Effector CD8-positive, alpha-beta T cell (primary cell): Measurements from ENCODE around the gene TMEM108.

Experiments
- DNase-seq: peaks from one replicate; lab custom pipeline; 2025; lab: John Stamatoyannopoulos, UW

Gene TMEM108

GRCh38 chr3:133117342-133117741 lies 79.2 kb downstream of the TMEM108 start:
- DNase-seq = no peak

GRCh38 chr3:133119176-133119575 lies 81.0 kb downstream of the TMEM108 start:
- DNase-seq = no peak

- DNase-seq = no peak
Measured at GRCh38 chr3:133121450-133121849, 83.3 kb downstream of the TMEM108 start.

- no peak for DNase-seq
Measured at GRCh38 chr3:133123636-133124035, 85.4 kb downstream of the TMEM108 start.

GRCh38 chr3:133124511-133124910 lies 86.3 kb downstream of the TMEM108 start:
- no peak for DNase-seq

- no peak for DNase-seq
Measured at GRCh38 chr3:133125171-133125570, 87.0 kb downstream of the TMEM108 start.

- no peak for DNase-seq
Measured at GRCh38 chr3:133125802-133126201, 87.6 kb downstream of the TMEM108 start.

- no peak for DNase-seq
Measured at GRCh38 chr3:133127381-133127780, 89.2 kb downstream of the TMEM108 start.

GRCh38 chr3:133130168-133130567 lies 92.0 kb downstream of the TMEM108 start:
- DNase-seq = no peak

- DNase-seq = no peak
Measured at GRCh38 chr3:133135306-133135705, 97.1 kb downstream of the TMEM108 start.

- no peak for DNase-seq
Measured at GRCh38 chr3:133136114-133137041, 98.2 kb downstream of the TMEM108 start.

GRCh38 chr3:133137042-133137996 lies 99.1 kb downstream of the TMEM108 start:
- DNase-seq = no peak

GRCh38 chr3:133138017-133138416 lies 99.8 kb downstream of the TMEM108 start:
- no peak for DNase-seq

- no peak for DNase-seq
Measured at GRCh38 chr3:133152056-133152455, 113.9 kb downstream of the TMEM108 start.

GRCh38 chr3:133152681-133153220 lies 114.6 kb downstream of the TMEM108 start:
- no peak for DNase-seq

GRCh38 chr3:133153382-133153781 lies 115.2 kb downstream of the TMEM108 start:
- DNase-seq = no peak

GRCh38 chr3:133157716-133158115 lies 119.5 kb downstream of the TMEM108 start:
- DNase-seq = no peak

GRCh38 chr3:133158686-133159085 lies 120.5 kb downstream of the TMEM108 start:
- DNase-seq = no peak

GRCh38 chr3:133159498-133160475 lies 121.6 kb downstream of the TMEM108 start:
- no peak for DNase-seq

- no peak for DNase-seq
Measured at GRCh38 chr3:133161656-133162055, 123.5 kb downstream of the TMEM108 start.

- DNase-seq = no peak
Measured at GRCh38 chr3:133162265-133162664, 124.1 kb downstream of the TMEM108 start.
